MV-4-11 (cell line): ENCODE results near the gene NHLRC4.

Source experiments
- DNase-seq: peaks from one replicate; lab custom pipeline; 2025; lab: John Stamatoyannopoulos, UW

Gene NHLRC4

DNA sequence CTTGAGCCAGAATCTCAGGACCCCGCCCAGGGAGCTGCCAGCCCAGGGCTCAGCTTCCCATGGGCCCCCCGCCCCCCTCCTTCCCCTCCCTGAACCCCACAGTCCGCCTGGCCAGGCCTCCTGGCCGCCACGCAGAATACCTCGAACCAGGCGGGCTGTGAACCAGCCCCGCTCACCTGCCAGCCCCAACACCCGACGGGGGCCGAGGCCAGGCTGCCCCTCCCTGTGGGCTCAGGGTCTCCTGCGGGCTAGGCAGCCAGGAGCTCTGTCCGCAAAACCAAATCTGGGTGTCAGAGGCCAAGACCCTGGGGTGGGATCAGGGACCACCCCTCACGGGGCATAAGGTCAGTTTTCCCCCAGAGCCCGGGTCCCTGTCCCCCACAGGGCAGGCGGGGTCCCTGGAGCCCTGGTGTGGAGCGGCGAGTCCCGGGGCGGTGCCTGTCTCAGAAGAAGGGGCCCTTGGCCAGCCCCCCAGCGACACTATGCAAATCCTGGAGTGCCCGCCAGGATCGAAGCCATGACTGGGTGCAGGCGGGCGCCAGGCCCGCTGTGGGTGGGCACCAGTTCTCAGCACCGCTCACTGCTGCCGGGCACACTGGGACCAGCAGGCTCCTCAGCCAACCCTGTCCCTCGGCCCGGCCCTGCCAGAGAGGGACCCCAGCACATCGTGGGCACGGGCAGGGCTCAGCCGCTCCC is 13.1 kb upstream of the NHLRC4 start:
- DNase-seq, result no peak

DNA sequence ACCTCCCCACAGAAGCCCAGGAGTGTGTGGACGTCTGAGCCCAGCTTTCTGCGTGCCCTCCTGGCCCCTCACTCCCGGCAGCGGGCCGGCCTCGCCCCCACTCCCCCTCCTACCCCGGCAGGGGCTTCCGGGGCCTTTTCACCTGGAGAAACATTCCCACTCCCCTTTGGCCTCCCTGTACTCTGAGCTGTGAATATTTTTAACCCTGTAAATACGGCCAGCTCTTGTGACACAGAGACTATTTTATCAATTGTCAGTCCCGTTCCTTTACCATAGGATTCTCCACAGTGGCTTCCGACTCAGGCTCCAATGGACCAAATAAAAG is 12.5 kb upstream of the NHLRC4 start:
- no peak for DNase-seq

DNA sequence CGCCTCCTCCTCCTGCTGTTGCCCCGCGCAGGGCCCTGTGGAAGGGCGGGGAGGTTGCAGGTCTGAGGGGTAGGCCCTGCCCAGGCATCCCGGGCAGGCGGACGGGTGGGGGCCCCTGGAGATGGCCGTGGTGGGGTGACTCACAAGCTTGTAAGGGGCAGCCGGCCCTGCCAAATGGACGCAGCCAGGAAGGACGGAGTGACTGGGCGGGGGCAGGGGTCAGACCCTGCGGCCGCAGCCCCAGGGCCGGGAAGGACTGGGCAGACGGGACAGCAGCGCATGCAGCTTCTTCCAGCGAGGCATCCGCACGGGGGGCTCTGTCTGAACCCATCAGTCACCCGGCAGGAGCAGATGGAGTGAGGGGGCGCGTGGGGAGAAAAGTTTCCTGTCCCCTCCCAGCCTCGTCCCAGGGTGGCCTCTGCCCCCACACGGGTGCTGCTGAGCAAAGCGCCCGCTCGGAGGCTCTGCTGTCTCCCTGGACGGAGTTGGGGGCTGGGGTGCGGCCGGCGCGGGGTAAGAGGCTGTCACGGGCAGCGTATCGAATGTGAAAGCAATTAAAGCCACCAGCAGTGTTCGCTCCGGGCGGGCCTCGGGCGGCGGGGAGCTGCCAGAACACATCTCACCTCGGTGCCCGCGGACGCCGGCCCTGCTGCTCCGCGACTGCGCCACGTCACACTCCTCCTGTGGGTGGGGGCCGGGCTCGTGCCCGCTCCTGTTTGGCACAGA is 12.0 kb upstream of the NHLRC4 start:
- peak; percentile 17 for DNase-seq

DNA sequence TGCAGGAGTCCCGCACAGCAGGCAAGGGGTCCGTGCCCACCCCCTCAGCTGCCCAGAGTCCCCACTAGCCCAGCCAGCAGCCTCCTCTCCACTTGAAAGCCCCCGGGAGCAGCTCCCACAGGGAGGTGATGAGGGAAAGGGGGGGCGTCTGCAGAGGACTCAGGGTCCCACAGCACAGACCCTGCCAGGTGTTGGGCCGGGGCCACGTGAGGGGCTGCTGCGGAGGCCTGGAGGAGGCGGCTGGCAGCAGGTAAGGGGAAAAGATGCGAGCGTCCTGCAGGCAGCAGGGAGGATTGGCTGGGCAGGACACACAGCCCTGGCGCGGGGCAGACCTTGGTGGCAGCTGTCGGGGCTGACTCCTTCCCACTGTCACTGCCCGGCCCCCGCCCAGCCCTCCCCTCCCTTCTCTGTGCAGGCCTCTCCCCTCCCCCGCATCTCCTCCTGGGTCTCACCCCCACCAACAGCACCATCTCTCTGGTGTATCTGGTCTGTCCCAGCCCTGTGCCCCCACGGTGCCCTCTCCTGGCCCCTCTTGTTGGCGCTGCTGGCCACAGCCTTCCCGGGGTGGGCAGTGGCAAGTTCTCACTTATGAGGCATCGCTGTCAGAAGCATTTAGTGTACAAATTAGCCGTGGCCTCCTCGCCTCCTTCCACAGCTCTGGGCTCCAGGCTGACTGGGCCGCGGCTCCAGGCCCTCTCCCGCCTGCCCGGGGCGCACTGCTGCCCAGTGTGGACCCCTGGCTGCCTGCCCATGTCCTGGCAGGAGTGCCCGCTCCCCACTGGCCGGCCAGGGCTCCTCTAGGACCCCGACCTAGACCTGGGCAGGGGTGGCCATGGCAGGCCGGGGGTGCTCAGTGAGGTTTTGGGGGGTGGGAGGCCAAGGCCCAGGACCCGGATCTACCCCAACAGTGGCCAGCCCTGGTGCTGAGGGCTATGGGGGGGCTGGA is 11.0 kb upstream of the NHLRC4 start:
- no peak for DNase-seq

- no peak for DNase-seq
Observed at GRCh38 chr16:556474-557173, 10.2 kb upstream of the NHLRC4 start.

DNA sequence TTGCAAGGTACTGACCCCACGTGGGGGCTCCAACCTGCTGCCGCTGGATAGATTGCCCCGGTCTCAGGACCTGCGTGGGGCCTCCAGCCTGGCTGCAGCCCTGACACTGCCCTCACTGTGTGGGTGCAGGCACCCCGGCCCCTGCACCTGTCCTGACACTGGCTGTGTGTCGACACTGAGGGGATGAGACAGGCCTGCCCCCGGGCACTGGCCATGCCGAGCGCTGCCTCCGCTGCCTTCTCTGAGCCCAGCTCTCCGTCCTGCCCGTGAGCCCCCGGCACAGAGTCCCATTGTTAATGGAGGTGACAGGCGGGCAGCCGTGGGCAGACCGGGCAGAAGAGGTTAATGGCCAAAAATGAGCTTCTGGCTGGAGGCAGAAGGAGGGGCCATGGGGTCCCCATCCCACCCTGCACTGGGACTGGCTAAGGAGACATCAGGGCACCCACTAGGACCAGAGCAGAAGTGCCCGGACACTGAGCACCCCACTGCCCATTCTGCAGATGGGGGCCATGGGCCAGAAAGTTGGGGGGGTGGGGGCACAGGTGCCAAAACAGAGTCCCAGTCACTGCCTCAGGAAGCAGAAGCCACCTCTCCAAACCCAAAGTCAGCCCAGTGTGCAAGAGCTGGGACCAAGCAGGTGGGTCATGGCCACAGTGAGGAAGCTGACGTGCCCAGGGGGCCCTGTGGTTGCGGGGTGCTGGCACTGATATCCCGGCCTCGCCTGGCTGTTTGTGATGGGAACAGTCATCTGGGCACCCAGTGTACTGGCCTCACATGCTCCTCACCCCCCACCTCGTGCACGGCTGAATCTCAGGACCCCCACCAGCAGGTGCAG is 9.1 kb upstream of the NHLRC4 start:
- no peak for DNase-seq

- DNase-seq, result no peak
Observed at GRCh38 chr16:558298-559020, 8.3 kb upstream of the NHLRC4 start.

DNA sequence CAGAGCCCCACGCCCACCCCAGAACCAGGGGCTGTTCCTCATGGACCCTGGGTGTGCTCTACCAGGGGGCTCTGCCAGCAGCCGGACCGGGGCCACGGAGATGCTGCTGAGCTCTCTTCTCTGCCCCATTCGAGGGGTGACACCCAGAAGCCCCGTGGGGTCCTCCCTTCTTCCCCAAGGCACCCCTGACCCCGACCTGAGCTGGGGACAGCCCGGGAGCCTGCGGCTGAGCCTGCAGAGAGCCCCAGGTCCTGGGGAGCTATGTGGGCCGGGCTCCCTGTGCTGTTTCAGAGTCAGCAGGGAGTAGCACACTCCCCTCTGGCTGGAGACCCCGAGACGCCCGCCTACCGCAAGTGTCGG is 7.8 kb upstream of the NHLRC4 start:
- no peak for DNase-seq

DNA sequence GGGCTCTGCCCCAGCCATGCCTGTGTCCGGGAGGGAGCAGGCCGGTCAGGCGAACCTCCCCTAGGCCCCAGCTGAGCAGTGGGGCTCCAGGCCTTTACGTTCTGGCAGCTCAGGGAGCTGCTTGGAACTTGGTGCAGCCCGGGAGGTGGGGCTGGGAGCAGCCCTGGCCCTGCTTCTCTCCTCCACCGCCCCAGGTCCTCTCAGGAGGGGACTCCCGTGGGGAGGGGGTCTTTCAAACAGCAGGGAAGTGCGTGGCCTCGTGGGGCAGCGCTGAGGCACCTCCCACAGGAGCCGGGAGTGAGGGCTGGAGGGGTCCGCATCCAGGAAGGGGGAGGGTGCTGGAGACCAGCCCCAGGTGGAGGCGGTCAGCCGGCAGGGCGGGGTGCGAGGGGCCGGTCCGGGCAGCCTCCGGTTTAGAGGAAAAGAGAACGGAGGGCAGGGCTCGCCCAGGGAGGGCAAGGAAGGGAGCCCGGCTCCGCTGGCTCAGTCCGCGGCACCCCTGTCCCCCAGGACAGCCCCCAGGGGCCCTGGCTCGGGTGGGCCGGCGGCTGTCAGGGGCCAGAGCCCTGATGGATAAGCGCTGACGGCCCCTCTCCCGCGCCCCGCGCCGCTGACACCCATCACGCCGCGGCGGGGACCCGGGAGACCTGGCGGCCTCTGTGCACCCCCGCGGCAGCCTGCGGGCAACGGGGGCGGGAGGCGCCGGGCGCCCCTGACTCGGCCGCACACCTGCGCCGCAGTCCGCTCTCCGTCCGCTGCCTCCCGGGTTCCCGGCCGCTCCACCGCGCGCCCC is 7.2 kb upstream of the NHLRC4 start:
- no peak for DNase-seq

GRCh38 chr16:560204-560700 is 6.6 kb upstream of the NHLRC4 start, which contains the start of gene PRR35:
PRR35 (plus strand) TSS chr16:560394; CDS start chr16:563295, 2,901 bp downstream.
- no peak for DNase-seq

DNA sequence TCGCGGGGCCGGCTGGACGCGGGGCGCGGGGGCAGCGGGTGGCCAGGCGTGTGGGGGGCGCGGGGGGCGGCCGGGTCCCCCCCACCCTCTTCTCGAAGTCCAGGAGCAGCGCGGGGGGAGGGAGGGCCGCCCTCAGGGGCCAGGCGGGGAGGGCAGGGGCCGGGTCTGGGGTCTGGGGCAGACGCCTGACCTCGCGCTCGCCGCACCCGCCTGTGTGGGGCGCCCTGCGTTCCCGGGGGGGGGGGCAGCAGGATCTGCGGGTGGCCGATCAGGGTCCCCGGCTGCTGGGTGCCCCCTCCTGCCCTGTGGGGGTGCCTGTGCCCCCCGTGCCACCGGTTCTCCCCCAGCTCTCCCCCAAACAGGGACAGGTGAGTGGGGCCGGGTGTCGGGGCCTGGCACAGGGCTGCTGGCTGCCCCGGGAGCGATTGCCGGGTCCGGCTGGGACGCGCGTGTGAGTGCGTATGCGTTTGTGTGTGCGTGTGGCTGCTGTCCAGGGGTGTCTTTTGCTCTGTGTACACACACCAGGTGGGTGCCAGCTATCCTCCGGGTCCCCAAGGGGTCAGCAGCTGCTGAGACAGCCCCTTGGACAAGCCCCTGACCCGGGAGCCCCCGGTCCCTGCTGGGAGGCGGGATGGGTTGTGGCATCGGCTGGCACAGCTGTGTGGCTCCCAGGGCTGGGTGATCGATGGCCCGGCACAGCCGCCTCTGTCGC is 5.9 kb upstream of the NHLRC4 start:
- no peak for DNase-seq

DNA sequence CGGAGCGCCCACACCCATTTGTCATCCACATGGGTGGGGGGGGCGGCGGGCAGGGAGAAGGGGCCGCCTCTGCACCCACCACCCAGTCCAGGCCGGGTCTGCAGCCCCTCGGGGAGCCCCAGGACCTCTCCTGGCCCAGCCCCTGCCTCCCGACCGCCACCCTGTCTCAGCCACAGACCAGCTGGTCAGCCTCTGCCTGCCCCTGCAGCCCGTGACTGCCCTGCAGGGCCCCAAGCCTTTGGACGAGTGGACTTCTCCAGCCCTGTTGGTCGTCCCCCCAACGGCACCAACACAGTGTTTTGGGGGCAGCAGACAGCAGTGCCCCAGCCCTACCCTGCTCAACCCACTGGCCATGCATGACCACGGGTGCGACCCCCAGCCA is 5.4 kb upstream of the NHLRC4 start:
- DNase-seq, result no peak

GRCh38 chr16:561957-562938 is 4.6 kb upstream of the NHLRC4 start:
- DNase-seq, result no peak

DNA sequence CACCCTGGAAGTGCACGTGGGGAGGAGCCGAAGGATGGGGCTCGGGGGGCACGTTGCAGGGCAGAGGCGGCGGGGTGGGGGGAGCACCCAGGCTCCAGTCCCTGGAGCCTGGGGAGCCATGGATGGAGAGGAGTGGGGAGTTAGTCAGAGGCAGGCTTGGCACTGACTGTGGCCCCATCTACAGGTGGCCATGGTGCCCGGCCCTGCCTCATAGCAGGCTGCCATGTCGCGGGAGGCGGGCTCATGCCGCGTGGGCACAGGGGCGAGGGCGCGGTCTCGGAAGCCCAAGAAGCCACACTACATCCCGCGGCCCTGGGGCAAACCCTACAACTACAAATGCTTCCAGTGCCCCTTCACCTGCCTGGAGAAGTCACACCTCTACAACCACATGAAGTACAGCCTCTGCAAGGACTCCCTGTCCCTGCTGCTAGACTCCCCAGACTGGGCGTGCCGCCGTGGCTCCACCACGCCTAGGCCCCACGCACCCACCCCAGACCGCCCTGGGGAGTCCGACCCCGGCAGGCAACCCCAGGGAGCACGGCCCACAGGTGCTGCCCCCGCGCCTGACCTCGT is 3.6 kb upstream of the NHLRC4 start:
- DNase-seq, result no peak

GRCh38 chr16:564690-565418 is 2.0 kb upstream of the NHLRC4 start:
- no peak for DNase-seq
